ENCODE results near the gene EIPR1.
"Not testable (repeated sequence)": the region's sequence is repeated elsewhere in the genome, so short reads cannot be mapped to it uniquely, and the experiment has no call there.

Gene EIPR1

GRCh38 chr2:3301001-3301400, 76.6 kb downstream of the EIPR1 start:
- DNase-seq, result no peak

GRCh38 chr2:3300224-3300995, 77.2 kb downstream of the EIPR1 start:
- no peak for DNase-seq

- no peak for DNase-seq
Measured at GRCh38 chr2:3299703-3300102, 77.9 kb downstream of the EIPR1 start.

- DNase-seq, result no peak
Measured at GRCh38 chr2:3299130-3299529, 78.5 kb downstream of the EIPR1 start.

- no peak for DNase-seq
Measured at GRCh38 chr2:3298191-3298590, 79.4 kb downstream of the EIPR1 start.

GRCh38 chr2:3297523-3297922, 80.1 kb downstream of the EIPR1 start:
- no peak for DNase-seq

- no peak for DNase-seq
Measured at GRCh38 chr2:3296182-3296972, 81.2 kb downstream of the EIPR1 start.

- no peak for DNase-seq
Measured at GRCh38 chr2:3294493-3294892, 83.1 kb downstream of the EIPR1 start.

GRCh38 chr2:3294069-3294468, 83.5 kb downstream of the EIPR1 start:
- no peak for DNase-seq

GRCh38 chr2:3293221-3293620, 84.4 kb downstream of the EIPR1 start:
- DNase-seq, result no peak

- DNase-seq, result no peak
Measured at GRCh38 chr2:3292416-3292815, 85.2 kb downstream of the EIPR1 start.

- DNase-seq, result no peak
Measured at GRCh38 chr2:3291750-3292149, 85.9 kb downstream of the EIPR1 start.

GRCh38 chr2:3291113-3291512, 86.5 kb downstream of the EIPR1 start:
- DNase-seq, result no peak

GRCh38 chr2:3290655-3291054, 87.0 kb downstream of the EIPR1 start:
- no peak for DNase-seq

- no peak for DNase-seq
Measured at GRCh38 chr2:3289971-3290370, 87.6 kb downstream of the EIPR1 start.

GRCh38 chr2:3289526-3289925, 88.1 kb downstream of the EIPR1 start:
- DNase-seq, result no peak

- DNase-seq, result no peak
Measured at GRCh38 chr2:3289171-3289515, 88.5 kb downstream of the EIPR1 start.

- no peak for DNase-seq
Measured at GRCh38 chr2:3288470-3289170, 89.0 kb downstream of the EIPR1 start.

GRCh38 chr2:3287896-3288295, 89.7 kb downstream of the EIPR1 start:
- DNase-seq, result no peak

GRCh38 chr2:3286646-3287036, 91.0 kb downstream of the EIPR1 start:
- DNase-seq, result not testable (repeated sequence)

GRCh38 chr2:3285901-3286645, 91.5 kb downstream of the EIPR1 start:
- DNase-seq, result no peak

GRCh38 chr2:3284657-3285630, 92.7 kb downstream of the EIPR1 start:
- no peak for DNase-seq
